Stimulated activated CD8-positive, alpha-beta memory T cell treated with anti-CD3 and anti-CD28 coated beads, Interleukin-2, amount 100 ng/mL, for 1 hour (primary cell): Measurements from ENCODE around the gene AP5S1.
"Not testable (repeated sequence)": the region's sequence is repeated elsewhere in the genome, so short reads cannot be mapped to it uniquely, and the experiment has no call there.

ENCODE experiments used
- DNase-seq, 2 donors: peaks; one replicate each; pipeline ENCODE4 v3.0.0-alpha.2; 2020; ENCODE audit warnings: low read depth in 2 of 2

AP5S1 gene

DNA sequence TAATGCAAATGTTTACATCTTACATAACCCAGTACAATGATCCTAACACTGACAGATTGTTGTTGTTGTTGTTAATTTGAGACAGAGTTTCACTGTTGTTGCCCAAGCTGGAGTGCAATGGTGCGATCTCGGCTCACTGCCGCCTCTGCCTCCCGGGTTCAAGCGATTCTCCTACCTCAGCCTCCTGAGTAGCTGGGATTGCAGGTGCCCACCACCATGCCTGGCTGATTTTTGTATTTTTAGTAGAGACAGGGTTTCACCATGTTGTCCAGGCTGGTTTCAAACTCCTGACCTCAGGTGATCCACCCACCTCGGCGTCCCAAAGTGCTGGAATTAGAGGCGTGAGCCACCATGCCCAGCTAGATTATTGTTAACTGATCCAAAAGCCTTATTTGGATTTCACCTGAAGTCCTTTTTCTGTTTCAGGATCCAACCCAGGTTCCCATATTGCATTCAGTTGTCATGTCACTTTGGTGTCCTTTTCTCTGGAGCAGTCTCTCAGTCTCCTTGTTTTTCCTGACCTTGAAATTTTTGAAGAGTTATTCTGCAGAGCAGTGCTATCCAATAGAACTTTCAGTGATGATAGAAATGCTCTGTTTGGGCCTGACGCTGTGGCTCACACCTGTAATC, 23.8 kb downstream of the AP5S1 start:
- not testable (repeated sequence) for DNase-seq

DNA sequence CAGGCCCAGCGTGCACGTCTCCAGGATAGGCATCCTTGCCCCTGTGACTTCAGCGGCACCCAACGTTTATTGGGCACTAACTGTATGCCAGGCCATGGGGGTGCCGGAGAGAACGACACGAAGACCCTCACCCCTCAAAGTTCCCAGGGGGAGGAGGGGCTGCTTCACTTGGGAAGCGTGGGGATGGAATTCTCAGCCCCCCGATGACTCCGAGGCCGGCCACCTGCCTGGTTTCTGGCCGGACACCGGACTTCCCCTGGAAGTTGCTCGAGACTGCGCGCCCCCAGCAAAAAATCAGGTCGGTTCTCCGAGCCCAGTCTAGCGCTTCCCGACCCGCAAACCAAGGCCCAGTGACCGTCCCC, 26.0 kb downstream of the AP5S1 start:
- DNase-seq, result no peak

DNA sequence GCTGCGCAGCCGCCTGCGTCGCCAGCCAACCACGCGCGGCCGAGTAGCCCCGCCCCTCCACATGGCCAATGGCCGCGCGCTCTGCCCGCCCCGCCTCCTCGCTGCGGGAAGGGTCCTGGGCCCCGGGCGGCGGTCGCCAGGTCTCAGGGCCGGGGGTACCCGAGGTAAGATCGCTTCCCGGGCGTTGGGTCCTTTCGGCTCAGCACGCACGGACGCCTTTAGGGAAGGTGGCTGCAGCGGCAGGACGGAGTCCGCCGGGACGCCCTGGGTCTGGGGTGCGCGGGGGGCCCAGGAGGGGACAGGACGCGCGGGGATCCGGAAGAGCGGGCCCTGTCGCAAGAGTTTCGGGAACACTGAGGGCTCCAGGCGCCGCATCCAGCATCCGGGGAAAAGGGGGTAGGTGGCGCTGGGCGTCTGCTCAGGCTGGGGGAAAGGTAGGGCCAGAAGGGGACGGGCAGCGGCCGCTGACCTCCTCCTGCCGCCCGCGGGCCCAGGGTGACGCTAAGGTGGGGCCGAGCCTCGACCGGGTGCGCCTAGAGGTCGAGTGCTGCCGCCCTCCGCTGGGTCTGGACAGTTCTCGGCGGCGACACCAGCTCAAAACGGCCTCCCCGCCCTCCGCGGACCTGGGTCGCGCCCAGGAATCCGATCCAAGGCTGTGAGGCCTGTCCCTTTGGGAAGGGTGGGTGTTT, 26.5 kb downstream of the AP5S1 start, which contains the start of gene MAVS:
Gene MAVS, plus strand, starts transcription at position 95 of the 689 bp plus-strand sequence. CDS start 7,791 bp downstream, outside the sequence.
- peak; percentile 70 to 71 for DNase-seq

DNA sequence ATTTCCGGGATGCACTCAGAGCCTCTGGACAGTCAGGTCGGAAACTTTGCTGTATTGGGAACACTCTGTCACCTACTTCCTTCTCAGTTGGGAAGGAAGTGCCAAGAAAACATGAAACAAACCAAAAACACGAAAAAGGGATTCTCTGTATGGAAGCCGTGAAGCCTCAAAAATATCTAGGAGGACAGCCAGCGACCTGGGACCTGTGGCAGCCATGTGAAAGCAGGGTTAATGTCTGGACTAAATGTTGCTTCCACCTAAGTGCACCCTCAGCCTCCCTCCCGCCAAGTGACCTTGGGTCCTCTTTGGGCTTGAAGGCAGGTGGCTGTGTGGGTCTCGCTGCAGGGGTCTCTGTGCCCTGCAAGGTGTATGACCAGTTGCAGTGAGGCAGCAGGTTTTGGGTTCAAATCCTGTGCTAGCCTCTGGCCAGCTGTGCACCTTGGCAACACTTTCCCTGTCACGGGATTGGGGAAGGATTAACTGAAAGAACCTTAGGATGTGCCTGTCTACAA, 27.1 kb downstream of the AP5S1 start:
- no peak for DNase-seq

DNA sequence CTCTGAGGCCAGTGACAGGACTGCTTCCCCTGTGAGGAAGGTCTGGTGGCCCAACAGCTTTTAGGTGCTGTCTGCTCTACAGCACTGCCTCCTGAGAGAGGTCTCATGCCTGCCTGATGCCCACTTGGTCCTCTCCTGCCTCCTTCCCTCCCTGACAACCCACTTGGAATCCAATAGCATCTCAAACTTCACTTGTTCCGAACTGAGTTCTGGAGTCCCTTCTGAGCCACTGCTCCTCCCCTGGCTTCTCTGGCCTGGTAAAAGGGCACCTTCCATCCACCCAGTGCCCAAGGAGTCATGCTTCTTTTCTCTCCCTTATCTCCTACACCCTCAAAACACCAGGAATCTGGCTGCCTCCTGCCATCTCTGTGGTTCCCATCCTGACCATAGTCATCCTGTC, 28.2 kb downstream of the AP5S1 start:
- no peak for DNase-seq

DNA sequence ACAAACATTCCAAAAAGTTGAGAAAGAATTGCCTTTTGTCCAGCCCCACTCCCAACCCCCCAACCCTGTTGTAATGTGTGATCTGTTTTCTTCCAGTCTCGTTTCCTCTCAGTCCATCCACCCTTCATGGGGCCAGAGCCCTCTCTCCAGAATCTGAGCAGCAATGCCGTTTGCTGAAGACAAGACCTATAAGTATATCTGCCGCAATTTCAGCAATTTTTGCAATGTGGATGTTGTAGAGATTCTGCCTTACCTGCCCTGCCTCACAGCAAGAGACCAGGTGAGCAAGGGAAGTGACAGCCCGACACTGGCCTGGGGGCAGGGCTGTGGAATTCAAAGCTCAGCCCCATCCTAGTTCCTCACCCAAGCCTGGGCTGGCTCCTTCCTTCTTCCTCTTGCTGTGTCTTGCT, 34.1 kb downstream of the AP5S1 start:
- DNase-seq, result no peak

DNA sequence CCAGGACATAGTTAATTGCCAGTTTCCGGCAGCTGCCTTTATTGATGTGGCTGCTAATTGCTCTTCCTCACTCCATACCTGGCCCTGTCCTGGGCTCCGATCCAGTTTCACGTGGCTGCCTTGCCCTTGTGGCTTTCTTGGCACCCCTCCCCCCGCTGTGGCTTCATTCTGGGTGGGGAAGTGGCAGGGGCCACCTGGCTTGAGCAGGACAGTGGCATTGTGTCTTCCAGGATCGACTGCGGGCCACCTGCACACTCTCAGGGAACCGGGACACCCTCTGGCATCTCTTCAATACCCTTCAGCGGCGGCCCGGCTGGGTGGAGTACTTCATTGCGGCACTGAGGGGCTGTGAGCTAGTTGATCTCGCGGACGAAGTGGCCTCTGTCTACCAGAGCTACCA, 37.1 kb downstream of the AP5S1 start:
- DNase-seq, result no peak

DNA sequence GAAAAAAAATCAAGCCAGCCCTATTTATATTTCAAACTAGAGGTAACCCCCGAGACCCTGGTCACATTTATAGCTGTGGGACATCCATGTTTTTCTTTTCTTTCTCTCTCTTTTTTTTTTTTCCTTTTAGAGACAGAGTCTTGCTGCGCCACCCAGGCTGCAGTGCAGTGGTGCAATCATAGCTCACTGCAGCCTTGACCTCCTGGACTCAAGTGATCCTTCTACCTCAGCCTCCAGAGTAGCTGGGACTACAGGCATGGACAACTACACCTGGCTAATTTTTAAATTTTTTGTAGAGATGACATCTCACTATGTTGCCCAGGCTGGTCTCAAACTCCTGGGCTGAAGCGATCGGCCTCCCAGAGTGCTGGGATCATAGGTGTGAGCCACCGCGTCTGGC, 38.3 kb downstream of the AP5S1 start:
- no peak for DNase-seq

DNA sequence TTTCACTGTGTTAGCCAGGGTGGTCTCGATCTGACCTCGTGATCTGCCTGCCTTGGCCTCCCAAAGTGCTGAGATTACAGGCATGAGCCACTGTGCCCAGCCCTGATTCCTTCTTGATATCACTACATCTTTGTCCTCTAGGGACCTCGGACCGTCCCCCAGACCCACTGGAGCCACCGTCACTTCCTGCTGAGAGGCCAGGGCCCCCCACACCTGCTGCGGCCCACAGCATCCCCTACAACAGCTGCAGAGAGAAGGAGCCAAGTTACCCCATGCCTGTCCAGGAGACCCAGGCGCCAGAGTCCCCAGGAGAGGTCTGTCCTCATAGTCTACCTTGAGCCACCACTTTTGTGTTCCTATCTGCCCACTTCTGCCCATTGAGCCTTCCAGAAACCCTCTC, 40.8 kb downstream of the AP5S1 start:
- no peak for DNase-seq

DNA sequence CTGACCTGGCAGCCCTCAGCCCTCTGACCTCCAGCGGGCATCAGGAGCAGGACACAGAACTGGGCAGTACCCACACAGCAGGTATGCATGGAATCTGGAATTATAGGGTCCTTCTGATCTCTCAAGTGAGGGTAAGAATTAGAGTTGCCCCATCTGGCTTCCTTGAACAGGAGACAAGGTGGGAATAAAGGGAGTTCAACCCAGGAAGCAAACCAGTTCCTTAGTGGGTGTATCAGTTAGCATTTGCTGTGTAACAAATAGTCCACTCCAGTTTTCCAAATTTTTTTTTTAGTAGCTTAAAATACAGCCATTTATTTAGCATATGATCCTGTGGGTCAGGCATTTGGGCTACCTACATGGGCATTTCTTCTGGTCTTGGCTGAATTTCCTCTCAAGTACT, 42.0 kb downstream of the AP5S1 start:
- no peak for DNase-seq

DNA sequence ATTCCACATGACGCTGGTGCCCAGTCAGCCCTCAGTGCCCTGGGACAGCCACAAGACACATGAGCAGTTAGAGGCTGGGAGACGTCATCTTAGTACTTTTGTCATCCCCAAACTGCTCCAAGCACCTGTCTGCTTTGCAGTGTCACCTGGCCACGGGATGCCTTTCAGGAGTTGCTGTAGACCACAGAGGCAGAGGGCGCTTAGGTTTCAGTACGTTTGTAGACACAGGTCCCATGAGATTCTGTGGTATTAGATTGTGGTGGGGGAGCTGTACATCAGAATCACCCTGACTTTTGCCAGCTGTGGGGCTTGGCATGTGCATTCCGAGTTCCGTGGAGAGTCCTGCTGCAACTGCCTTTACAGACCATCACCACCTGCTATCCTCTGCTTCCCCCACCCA, 43.0 kb downstream of the AP5S1 start:
- no peak for DNase-seq

DNA sequence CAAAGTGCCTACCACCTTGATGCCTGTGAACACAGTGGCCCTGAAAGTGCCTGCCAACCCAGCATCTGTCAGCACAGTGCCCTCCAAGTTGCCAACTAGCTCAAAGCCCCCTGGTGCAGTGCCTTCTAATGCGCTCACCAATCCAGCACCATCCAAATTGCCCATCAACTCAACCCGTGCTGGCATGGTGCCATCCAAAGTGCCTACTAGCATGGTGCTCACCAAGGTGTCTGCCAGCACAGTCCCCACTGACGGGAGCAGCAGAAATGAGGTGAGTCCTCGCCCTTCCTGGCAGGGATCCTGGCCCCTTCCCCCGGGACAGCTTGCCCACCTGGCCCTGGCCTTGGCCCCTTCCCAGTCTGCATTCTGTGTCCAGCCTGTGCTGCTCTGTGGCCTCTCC, 44.2 kb downstream of the AP5S1 start:
- no peak for DNase-seq

DNA sequence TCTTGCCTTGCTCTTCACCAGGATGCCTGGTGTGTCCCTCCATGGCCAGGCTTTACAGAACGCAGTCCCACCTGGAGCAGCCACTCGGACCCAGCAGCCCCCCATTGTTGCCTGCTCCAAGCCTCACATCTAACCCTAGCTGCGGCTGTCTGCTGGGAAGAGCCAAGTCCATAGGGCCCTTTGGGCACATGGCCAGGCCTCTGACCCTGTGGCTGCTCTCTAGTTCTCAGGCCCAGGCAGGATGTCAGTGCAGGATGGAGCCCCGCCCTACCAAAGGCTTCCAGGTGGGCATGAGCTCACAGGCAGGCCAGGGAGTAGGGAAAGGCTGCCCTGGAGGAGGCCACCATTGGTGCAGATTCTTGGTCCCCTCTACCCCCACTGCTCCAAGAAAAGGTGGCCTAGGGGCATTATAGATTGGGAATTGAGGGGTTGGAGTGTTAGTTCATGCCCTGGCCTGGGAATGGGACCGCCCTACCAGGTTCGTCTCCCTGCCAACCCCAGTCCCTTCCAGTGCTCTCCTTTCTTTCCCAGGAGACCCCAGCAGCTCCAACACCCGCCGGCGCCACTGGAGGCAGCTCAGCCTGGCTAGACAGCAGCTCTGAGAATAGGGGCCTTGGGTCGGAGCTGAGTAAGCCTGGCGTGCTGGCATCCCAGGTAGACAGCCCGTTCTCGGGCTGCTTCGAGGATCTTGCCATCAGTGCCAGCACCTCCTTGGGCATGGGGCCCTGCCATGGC, 45.0 kb downstream of the AP5S1 start:
- no peak for DNase-seq

DNA sequence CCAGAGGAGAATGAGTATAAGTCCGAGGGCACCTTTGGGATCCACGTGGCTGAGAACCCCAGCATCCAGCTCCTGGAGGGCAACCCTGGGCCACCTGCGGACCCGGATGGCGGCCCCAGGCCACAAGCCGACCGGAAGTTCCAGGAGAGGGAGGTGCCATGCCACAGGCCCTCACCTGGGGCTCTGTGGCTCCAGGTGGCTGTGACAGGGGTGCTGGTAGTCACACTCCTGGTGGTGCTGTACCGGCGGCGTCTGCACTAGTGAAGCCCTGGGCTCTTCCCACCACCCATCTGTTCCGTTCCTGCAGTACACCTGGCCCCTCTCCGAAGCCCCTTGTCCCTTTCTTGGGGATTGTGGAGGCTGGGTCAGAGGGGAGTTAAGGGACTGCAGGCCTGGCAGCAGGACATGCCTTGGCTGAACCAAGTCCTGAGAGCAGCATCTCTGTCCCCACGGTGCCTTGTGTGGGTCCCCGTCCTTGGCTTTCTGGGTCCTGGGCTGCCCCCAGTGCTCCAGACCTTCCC, 45.6 kb downstream of the AP5S1 start:
- no peak for DNase-seq

DNA sequence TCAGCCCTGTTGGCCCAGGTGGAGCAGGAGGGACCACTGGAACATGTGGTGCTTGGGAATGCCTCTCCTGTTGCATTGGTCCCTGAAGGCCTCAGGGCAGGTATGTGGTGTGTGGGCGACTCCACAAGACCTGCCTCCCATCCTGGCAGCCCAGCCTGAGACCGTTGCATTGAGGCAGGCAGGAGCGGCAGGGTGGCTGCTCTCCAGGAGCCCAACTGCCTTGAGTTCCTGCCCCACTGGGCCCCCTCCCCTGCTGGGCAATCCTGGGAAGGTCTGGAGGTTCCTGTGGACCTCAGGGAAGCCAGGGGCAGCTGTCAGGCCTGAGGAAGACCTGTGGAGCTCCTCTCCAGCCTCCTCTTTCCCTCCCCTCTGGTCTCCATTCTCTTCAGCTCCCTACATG, 46.1 kb downstream of the AP5S1 start:
- DNase-seq, result no peak

DNA sequence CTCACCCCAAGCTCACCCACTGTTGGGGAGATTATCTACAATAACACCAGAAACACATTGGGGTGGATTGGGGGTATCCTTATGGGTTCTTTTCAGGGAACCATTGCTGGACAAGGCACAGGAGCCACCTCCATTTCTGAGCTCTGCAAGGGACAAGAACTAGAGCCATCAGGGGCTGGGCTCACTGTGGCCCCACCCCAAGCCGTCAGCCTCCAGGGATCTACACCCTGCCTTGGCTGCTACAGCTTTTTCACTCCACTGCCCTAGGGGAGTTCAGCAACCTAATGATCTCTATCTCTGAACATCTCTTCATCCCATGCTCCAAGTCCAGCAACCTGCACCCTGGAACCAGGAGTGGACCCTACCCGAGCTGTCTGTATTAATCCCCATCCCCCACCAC, 47.5 kb downstream of the AP5S1 start:
- no peak for DNase-seq

DNA sequence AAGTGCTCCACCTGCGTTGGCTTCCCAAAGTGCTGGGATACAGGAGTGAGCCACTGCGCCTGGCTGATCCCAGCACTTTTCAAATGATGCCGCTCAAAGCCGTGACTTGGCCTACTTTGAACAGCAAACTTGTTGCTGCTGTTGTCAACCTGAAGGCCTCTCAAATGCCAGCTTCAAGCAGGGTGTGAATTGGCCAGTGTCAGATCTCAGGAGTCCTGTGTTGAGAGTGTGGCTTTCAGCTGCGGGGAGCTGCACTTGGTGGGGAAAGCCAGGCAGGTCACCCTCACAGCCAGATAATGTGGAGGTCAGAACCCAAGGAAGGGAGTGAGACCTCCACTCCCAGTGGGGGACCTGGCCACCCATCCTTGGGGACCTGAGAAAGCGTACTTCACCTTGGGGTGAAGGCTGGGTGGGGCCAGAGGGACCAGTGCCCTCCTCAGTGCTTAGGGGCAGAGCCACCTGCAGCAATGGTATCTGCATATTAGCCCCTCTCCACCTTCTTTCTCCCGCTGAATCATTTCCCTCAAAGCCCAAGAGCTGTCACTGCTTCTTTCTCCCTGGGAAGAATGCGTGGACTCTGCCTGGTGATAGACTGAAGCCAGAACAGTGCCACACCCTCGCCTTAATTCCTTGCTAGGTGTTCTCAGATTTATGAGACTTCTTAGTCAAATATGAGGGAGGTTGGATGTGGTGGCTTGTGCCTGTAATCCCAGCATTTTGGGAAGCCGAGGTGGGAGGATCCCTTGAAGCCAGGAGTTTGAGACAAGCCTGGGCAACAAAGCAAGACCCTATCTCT, 49.7 kb downstream of the AP5S1 start:
- no peak for DNase-seq

DNA sequence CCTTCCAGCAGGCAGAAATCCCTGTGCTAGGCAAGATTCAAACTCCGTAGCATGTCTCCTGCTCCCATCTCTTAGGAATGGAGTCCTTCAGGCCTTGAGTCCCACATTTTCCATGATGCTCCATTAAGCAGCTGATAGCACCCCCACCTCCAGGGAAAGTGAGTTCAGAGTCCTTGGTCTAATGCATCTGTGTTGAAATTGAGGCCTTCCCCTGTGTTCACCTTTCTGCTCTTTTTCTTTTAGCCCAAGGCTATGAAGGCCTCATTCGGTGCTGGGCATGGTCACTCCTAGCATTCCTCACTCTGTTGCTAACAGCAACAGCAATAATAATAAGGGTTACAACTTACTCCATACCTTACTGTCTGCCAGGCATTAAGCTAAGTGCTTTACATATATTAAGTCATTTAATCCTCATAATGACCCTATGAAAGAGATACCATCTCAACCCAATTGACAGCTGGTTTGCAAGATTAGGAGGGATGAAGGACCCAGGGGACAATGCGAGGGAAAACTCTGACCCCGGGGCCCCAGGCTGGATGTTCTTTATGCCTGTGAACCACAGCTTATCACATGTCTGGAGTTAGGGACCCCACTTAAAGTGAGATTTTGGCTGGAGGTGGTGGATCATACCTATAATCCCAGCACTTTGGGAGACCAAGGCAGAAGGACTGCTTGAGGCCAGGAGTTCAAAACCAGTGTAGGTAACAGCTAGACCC, 51.4 kb downstream of the AP5S1 start:
- DNase-seq, result no peak

DNA sequence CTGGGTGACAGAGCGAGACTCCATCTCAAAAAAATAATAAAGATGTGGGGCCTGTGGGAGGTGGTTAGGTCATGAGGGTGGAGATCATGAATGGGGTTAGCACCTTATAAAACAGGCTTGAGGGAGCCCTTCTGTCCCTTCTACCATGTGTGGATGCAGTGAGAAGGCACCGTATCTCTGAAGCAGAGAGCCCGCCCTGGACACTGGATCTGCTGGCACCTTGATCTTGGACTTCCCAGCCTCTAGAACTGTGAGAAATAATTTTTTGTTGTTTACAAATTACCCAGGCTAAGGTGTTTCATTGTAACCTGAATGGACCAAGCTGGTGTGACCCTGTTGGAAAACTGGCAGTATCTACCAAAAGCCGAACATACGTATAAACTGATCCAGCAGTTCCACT, 53.2 kb downstream of the AP5S1 start:
- no peak for DNase-seq

DNA sequence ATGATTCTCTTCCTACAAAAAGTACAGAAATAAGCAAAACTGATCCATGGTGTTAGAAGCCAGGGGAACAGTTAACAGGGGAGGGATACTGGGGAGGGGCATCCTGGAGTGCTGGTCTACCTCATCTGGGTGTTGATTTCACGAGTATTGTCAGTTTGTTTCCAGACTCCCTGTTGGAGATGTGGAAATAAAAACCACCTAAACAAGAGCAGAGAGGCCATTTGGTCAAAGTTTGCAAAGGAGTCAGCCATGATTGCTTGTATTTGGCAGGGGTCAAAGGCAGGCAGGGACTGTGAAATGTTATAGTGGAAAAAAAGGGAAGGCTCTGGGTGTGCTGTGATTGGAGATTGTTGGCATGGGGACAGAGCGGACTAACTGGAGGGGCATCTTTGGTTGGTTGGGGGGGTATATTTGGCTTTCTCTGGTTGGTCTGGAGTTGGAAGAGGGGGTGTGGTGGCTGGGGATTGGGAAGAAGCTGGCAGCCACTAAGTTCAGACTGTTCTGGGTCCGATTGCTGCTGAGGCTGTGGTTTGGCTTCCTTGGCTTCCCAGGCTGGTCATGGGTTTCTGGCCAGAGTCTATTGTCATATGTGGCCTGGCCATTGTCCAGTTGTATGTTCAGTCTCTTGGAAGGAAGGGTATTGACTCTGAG, 54.0 kb downstream of the AP5S1 start:
- no peak for DNase-seq
